ENCODE measurements around the gene IMMP2L.

DNA sequence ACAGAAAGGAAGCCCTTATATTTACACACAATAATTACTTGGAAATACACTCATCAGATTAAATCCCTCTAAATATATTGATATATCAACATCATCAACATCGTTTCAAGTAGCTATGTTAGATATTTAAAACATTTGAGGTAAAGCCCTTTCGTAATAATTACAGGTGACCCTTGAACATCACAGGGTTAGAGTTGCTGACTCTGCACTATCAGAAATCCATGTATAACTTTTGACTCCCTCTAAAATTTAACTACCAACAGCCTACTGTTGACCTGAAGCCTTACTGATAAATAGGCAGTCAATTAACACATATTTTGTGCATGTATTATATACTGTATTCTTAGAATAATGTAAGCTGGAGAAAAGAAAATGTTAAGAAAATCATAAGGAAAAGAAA is 505.9 kb downstream of the IMMP2L start:
- TF ChIP-seq MEIS1 (CRISPR knock-in tag; IDR thresholded peaks at IDR 0.05; ENCODE audit: borderline replicate concordance) (no peak), ZKSCAN5 (CRISPR knock-in tag; IDR thresholded peaks at IDR 0.05) (no peak), ZNF354B (CRISPR knock-in tag; IDR thresholded peaks at IDR 0.05) (no peak), ZBTB38 (CRISPR knock-in tag; IDR thresholded peaks at IDR 0.05) (no peak)
- TF ChIP-seq, protein P1, sequence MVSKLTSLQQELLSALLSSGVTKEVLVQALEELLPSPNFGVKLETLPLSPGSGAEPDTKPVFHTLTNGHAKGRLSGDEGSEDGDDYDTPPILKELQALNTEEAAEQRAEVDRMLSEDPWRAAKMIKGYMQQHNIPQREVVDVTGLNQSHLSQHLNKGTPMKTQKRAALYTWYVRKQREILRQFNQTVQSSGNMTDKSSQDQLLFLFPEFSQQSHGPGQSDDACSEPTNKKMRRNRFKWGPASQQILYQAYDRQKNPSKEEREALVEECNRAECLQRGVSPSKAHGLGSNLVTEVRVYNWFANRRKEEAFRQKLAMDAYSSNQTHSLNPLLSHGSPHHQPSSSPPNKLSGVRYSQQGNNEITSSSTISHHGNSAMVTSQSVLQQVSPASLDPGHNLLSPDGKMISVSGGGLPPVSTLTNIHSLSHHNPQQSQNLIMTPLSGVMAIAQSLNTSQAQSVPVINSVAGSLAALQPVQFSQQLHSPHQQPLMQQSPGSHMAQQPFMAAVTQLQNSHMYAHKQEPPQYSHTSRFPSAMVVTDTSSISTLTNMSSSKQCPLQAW (CRISPR knock-in tag; IDR thresholded peaks at IDR 0.05) = no peak

Measured in HepG2 (cell line).